Epithelial cell of esophagus (primary cell): ENCODE data around the gene ANKHD1.
"Not testable (repeated sequence)": the region's sequence is repeated elsewhere in the genome, so short reads cannot be mapped to it uniquely, and the experiment has no call there.

Source experiments
- DNase-seq: peaks from one replicate; pipeline ENCODE4 v3.0.0; 2010; ENCODE audit warnings: low read depth
- H3K4me3 ChIP-seq: 2 replicates; pipeline ENCODE4 v1.5.1; 2011; ENCODE audit warnings: mild to moderate bottlenecking, low read length, control low read depth
- CTCF ChIP-seq: IDR thresholded peaks from 2 replicates; pipeline ENCODE4 v1.5.1; 2011; ENCODE audit warnings: low read depth, mild to moderate bottlenecking, low read length, control low read depth, inconsistent platforms; ENCODE audit not compliant: insufficient read depth; ENCODE audit errors: missing control alignments

ANKHD1 gene

GRCh38 chr5:140571105-140571504, 169.5 kb downstream of the ANKHD1 start:
- TF ChIP-seq CTCF: no peak
- DNase-seq: no peak
- no peak overlapping the region for H3K4me3 ChIP-seq

GRCh38 chr5:140573683-140574082, 172.1 kb downstream of the ANKHD1 start:
- DNase-seq: no peak
- no peak for TF ChIP-seq CTCF
- no peak overlapping the region for H3K4me3 ChIP-seq

- no peak for DNase-seq
- H3K4me3 ChIP-seq: no peak overlapping the region
- no peak for TF ChIP-seq CTCF
These were observed 172.5 kb downstream of the ANKHD1 start for GRCh38 chr5:140574165-140574564.

- peak; percentile 63 for DNase-seq
- TF ChIP-seq CTCF: peak; percentile 44
These were observed 173.7 kb downstream of the ANKHD1 start for GRCh38 chr5:140575309-140575708.

GRCh38 chr5:140576776-140577201, 175.2 kb downstream of the ANKHD1 start:
- no peak for DNase-seq
- TF ChIP-seq CTCF: no peak

More at GRCh38 chr5:140575309-140575708, 173.7 kb downstream of the ANKHD1 start:
- H3K4me3 ChIP-seq: no peak overlapping the region

GRCh38 chr5:140579188-140579747, 177.6 kb downstream of the ANKHD1 start:
- not testable (repeated sequence) for H3K4me3 ChIP-seq, DNase-seq

More at GRCh38 chr5:140576776-140577201, 175.2 kb downstream of the ANKHD1 start:
- H3K4me3 ChIP-seq: no peak overlapping the region

GRCh38 chr5:140587495-140587894, 185.9 kb downstream of the ANKHD1 start:
- no peak for TF ChIP-seq CTCF
- no peak overlapping the region for H3K4me3 ChIP-seq
- DNase-seq: no peak
